Measurements from ENCODE around the gene SAA2.

GRCh38 chr11:18204771-18205170 is 43.7 kb downstream of the SAA2 start:
- no peak for TF ChIP-seq CTCF (IDR thresholded peaks at IDR 0.05)
- TF ChIP-seq POLR2A (IDR thresholded peaks at IDR 0.05) = no peak
